Hepatocyte (in vitro differentiated cells): ENCODE data around the gene F7.

Source experiments
- EZH2phosphoT487 ChIP-seq: fragments of 200-600 bp; sonication (generic); IDR thresholded peaks from one replicate; pipeline ENCODE4 v1.6.1; 2018; ENCODE audit warnings: antibody characterized with exemption, mild to moderate bottlenecking, low read depth, moderate library complexity; ENCODE audit not compliant: unreplicated experiment, severe bottlenecking
- TF ChIP-seq, protein P1 (sequence below): fragments of 200-600 bp; sonication (generic); IDR thresholded peaks from 2 replicates; pipeline ENCODE4 v1.5.1; 2016; ENCODE audit warnings: antibody characterized with exemption, mild to moderate bottlenecking; ENCODE audit not compliant: poor library complexity

DNA sequence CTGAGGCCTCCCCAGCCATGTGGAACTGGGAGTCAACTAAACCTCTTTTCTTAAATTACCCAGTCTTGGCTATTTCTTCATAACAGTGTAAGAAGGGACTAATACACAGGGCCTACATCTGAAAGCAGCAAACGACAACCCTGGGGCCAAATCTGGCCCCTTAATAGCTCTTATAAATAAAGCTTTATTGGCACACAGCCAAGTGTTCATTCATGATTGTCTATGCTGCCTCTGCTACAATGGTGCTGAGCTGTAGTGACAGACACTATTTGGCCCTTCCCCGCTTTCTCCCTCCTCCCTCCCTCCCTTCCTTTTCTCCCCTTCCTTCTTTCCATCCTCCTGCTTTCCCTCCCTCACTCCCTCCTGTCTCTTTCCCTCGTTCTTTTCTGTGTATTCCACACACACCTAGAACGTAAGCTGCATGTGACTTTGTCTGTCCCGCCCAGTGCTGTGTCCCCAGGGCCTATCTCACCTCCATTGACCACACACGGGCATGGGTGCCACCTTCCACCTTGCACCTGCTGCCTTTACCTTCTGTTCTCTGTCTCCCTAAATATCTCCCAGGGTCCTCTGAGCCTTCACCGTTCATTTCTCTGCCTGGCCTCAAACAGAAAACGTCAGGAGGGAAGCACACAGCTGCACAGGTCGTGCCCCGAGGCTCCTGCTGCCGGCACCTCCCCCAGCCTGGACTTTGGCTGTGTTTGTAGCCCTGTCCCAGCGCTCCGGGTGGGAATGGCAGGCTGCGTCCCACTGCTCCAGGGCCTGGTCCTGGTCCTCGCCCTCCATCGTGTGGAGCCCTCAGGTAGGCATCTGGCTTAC, 52.5 kb downstream of the F7 start, which contains the start of gene PROZ:
- TF ChIP-seq, protein P1, sequence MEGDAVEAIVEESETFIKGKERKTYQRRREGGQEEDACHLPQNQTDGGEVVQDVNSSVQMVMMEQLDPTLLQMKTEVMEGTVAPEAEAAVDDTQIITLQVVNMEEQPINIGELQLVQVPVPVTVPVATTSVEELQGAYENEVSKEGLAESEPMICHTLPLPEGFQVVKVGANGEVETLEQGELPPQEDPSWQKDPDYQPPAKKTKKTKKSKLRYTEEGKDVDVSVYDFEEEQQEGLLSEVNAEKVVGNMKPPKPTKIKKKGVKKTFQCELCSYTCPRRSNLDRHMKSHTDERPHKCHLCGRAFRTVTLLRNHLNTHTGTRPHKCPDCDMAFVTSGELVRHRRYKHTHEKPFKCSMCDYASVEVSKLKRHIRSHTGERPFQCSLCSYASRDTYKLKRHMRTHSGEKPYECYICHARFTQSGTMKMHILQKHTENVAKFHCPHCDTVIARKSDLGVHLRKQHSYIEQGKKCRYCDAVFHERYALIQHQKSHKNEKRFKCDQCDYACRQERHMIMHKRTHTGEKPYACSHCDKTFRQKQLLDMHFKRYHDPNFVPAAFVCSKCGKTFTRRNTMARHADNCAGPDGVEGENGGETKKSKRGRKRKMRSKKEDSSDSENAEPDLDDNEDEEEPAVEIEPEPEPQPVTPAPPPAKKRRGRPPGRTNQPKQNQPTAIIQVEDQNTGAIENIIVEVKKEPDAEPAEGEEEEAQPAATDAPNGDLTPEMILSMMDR = no peak
- TF ChIP-seq EZH2phosphoT487 = no peak
